HUES6 (cell line): ENCODE measurements around the gene MACROD2.
"Not testable (repeated sequence)": the region's sequence is repeated elsewhere in the genome, so short reads cannot be mapped to it uniquely, and the experiment has no call there.

Experiments used
- H3K27ac ChIP-seq: 2 replicates; pipeline ENCODE4 v1.7.0; 2013; ENCODE audit warnings: low read depth, mild to moderate bottlenecking, low read length, inconsistent platforms
- H3K27me3 ChIP-seq: 2 replicates; pipeline ENCODE4 v1.6.1; 2013; ENCODE audit warnings: low read length; ENCODE audit not compliant: control insufficient read depth, insufficient read depth
- H3K36me3 ChIP-seq: 2 replicates; pipeline ENCODE4 v1.6.1; 2013; ENCODE audit warnings: low read length; ENCODE audit not compliant: control insufficient read depth, insufficient read depth
- H3K4me1 ChIP-seq: 2 replicates; pipeline ENCODE4 v1.6.1; 2013; ENCODE audit warnings: low read length; ENCODE audit not compliant: control insufficient read depth, insufficient read depth
- H3K4me3 ChIP-seq: 2 replicates; pipeline ENCODE4 v1.5.1; 2013; ENCODE audit warnings: low read depth, low read length
- H3K9ac ChIP-seq: one replicate; pipeline ENCODE4 v1.6.1; 2013; ENCODE audit warnings: mild to moderate bottlenecking, low read length
- H3K9me3 ChIP-seq: 2 replicates; pipeline ENCODE4 v1.6.1; 2013; ENCODE audit warnings: low read depth, low read length; ENCODE audit not compliant: control insufficient read depth, insufficient read depth

MACROD2 gene

GRCh38 chr20:16012934-16013333, 2017.6 kb downstream of the MACROD2 start:
- not testable (repeated sequence) for H3K4me1 ChIP-seq, H3K9me3 ChIP-seq, H3K27me3 ChIP-seq, H3K36me3 ChIP-seq, H3K9ac ChIP-seq, H3K27ac ChIP-seq, H3K4me3 ChIP-seq

GRCh38 chr20:16013631-16014030, 2018.3 kb downstream of the MACROD2 start:
- Histone ChIP-seq H3K9ac (no peak overlapping the region), H3K4me3 (no peak overlapping the region), H3K4me1 (no peaks in the 10 kb centered on the region), H3K36me3 (no peaks in the 10 kb centered on the region), H3K27ac (no peak overlapping the region), H3K9me3 (peaks cover 2% of the 10 kb centered on the region; the same call in 1 of the 2 replicates), H3K27me3 (no peaks in the 10 kb centered on the region)

- H3K27me3 ChIP-seq, result no peaks in the 10 kb centered on the region
- H3K9ac ChIP-seq, result no peak overlapping the region
- H3K4me3 ChIP-seq, result no peak overlapping the region
- H3K9me3 ChIP-seq, result peaks cover 2% of the 10 kb centered on the region; the same call in 1 of the 2 replicates
- H3K27ac ChIP-seq, result no peak overlapping the region
- no peaks in the 10 kb centered on the region for H3K4me1 ChIP-seq
- no peaks in the 10 kb centered on the region for H3K36me3 ChIP-seq
These were observed 2019.1 kb downstream of the MACROD2 start for GRCh38 chr20:16014436-16014835.

GRCh38 chr20:16017656-16018055, 2022.3 kb downstream of the MACROD2 start:
- Histone ChIP-seq H3K36me3 (no peaks in the 10 kb centered on the region), H3K4me1 (no peaks in the 10 kb centered on the region), H3K9me3 (peaks cover 2% of the 10 kb centered on the region; the same call in 1 of the 2 replicates), H3K27ac (no peak overlapping the region), H3K27me3 (no peaks in the 10 kb centered on the region), H3K4me3 (no peak overlapping the region), H3K9ac (no peak overlapping the region)

- Histone ChIP-seq H3K27me3 (no peaks in the 10 kb centered on the region), H3K27ac (no peak overlapping the region), H3K9ac (no peak overlapping the region), H3K4me1 (no peaks in the 10 kb centered on the region), H3K4me3 (no peak overlapping the region), H3K9me3 (no peaks in the 10 kb centered on the region), H3K36me3 (no peaks in the 10 kb centered on the region)
These were observed 2023.6 kb downstream of the MACROD2 start for GRCh38 chr20:16018881-16019280.

GRCh38 chr20:16020971-16021370, 2025.7 kb downstream of the MACROD2 start:
- Histone ChIP-seq H3K27ac (no peak overlapping the region), H3K27me3 (no peaks in the 10 kb centered on the region), H3K36me3 (no peaks in the 10 kb centered on the region), H3K9ac (no peak overlapping the region), H3K4me1 (0 out of 2 replicates have a peak, but pooled peaks cover 3% of the 10 kb centered on the region), H3K4me3 (no peak overlapping the region), H3K9me3 (no peaks in the 10 kb centered on the region)

- Histone ChIP-seq H3K27ac (no peak overlapping the region), H3K27me3 (no peaks in the 10 kb centered on the region), H3K4me1 (peaks cover 10% of the 10 kb centered on the region; the same call in 1 of the 2 replicates), H3K36me3 (no peaks in the 10 kb centered on the region), H3K4me3 (no peak overlapping the region), H3K9me3 (no peaks in the 10 kb centered on the region), H3K9ac (no peak overlapping the region)
These were observed 2029.8 kb downstream of the MACROD2 start for GRCh38 chr20:16025084-16025483.

GRCh38 chr20:16027686-16028085, 2032.4 kb downstream of the MACROD2 start:
- H3K4me1 ChIP-seq, result peaks cover 10% of the 10 kb centered on the region; the same call in 1 of the 2 replicates
- no peak overlapping the region for H3K27ac ChIP-seq
- no peak overlapping the region for H3K9ac ChIP-seq
- no peaks in the 10 kb centered on the region for H3K27me3 ChIP-seq
- H3K4me3 ChIP-seq, result no peak overlapping the region
- no peaks in the 10 kb centered on the region for H3K36me3 ChIP-seq
- H3K9me3 ChIP-seq, result no peaks in the 10 kb centered on the region

GRCh38 chr20:16028923-16029322, 2033.6 kb downstream of the MACROD2 start:
- H3K36me3 ChIP-seq, result no peaks in the 10 kb centered on the region
- no peaks in the 10 kb centered on the region for H3K9me3 ChIP-seq
- H3K4me1 ChIP-seq, result peaks cover 10% of the 10 kb centered on the region; the same call in 1 of the 2 replicates
- no peak overlapping the region for H3K27ac ChIP-seq
- H3K4me3 ChIP-seq, result no peak overlapping the region
- no peak overlapping the region for H3K9ac ChIP-seq
- H3K27me3 ChIP-seq, result no peaks in the 10 kb centered on the region

GRCh38 chr20:16030253-16030652, 2034.9 kb downstream of the MACROD2 start:
- H3K27ac ChIP-seq, result no peak overlapping the region
- no peaks in the 10 kb centered on the region for H3K27me3 ChIP-seq
- H3K36me3 ChIP-seq, result no peaks in the 10 kb centered on the region
- H3K9me3 ChIP-seq, result no peaks in the 10 kb centered on the region
- no peak overlapping the region for H3K4me3 ChIP-seq
- peaks cover 7% of the 10 kb centered on the region; the same call in 1 of the 2 replicates for H3K4me1 ChIP-seq
- no peak overlapping the region for H3K9ac ChIP-seq

GRCh38 chr20:16035576-16035975, 2040.3 kb downstream of the MACROD2 start:
- Histone ChIP-seq H3K4me3 (no peak overlapping the region), H3K9me3 (no peaks in the 10 kb centered on the region), H3K9ac (no peak overlapping the region), H3K27me3 (no peaks in the 10 kb centered on the region), H3K4me1 (peaks cover 7% of the 10 kb centered on the region; the same call in 1 of the 2 replicates), H3K36me3 (no peaks in the 10 kb centered on the region), H3K27ac (no peak overlapping the region)

- peaks cover 7% of the 10 kb centered on the region; the same call in 1 of the 2 replicates for H3K4me1 ChIP-seq
- H3K9me3 ChIP-seq, result no peaks in the 10 kb centered on the region
- no peak overlapping the region for H3K9ac ChIP-seq
- no peak overlapping the region for H3K27ac ChIP-seq
- H3K4me3 ChIP-seq, result no peak overlapping the region
- H3K36me3 ChIP-seq, result no peaks in the 10 kb centered on the region
- H3K27me3 ChIP-seq, result no peaks in the 10 kb centered on the region
These were observed 2041.0 kb downstream of the MACROD2 start for GRCh38 chr20:16036331-16036730.
